ENCODE measurements around the gene C1orf56.

Gene C1orf56, protein sequence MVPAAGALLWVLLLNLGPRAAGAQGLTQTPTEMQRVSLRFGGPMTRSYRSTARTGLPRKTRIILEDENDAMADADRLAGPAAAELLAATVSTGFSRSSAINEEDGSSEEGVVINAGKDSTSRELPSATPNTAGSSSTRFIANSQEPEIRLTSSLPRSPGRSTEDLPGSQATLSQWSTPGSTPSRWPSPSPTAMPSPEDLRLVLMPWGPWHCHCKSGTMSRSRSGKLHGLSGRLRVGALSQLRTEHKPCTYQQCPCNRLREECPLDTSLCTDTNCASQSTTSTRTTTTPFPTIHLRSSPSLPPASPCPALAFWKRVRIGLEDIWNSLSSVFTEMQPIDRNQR

DNA sequence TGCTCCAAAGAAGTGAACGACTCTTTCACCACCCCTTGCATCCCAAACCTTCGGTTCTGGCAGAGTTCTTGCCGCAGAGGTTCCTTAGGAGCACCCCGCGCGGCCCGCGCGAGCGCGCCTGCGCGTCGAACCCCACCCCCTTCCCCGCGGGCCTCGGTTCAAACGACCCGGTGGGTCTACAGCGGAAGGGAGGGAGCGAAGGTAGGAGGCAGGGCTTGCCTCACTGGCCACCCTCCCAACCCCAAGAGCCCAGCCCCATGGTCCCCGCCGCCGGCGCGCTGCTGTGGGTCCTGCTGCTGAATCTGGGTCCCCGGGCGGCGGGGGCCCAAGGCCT is at the start of gene C1orf56:
Gene C1orf56 (plus strand): TSS at position 161 of the 334 bp plus-strand sequence. CDS start 97 bp downstream, at position 258.
- no peak for DNase-seq

DNA sequence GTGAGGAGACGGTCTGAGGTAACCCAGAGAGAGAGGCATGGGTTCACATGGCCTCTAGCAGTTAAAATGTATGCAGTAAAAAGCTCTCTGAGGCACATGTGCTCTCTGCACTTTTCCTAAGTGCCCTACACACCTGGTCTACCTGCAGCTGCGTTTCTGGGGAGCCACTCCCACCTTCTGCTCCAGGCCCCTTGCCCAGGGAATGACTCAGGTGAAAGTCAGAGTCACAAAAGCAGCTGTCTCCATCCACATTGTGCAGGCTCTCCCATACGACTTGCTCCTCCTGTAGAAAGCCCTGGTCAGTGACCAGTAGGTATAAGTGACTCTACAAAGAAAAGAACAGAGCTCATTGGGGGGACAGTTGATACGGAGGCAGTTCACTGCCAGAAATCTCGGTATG is 49.6 kb upstream of the C1orf56 start:
- no peak for DNase-seq

DNA sequence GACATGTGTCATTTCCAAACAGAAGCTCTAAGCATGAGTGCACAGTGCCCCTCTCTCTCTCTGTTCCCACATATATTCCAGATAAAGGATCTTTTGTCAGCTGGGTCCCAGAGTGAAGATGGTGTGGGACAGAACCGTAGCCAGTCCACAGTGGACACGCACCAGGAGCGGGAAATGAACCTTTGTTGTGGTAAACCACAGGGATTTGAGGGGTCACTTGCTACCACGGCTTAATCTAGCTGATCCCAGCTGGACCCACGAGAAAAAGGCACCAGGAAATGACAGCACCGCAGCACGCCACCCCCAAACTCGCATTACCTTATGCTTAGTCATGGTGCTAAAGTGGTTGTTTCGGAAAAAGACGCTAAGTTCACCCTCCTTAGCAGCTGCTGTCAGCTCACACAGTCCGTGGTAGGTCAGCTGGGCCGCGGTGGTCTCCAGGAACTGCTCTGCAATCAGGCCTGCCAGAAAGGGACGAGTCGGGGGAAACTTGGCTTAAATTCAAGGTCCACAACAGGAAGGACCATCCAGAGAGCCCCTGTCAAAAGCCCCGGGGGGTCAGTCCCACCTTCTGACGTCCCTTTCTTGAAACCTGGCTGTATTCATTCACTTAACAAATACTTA is 48.4 kb upstream of the C1orf56 start:
- peak; percentile 41 to 55 for DNase-seq

DNA sequence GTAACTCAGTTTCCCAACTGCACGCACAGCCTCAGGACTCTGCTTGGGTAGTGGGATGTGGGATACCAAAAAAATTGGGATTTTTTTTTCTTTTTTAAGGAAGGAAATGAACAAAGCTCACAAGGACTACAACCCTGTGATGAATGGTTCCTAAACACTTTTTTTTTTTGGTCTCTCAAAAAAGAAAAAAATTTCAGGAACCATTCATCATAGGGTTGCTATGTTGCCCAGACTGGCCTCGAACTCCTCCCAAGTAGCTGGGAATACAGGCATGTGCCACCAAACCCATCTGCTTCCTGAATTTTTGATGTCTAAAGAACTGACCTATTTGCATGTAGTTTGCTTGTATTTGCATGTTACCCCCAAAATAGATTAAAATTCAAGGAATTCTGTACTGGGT is 47.6 kb upstream of the C1orf56 start:
- peak in 1 of 2 donors; percentile 40 for DNase-seq

DNA sequence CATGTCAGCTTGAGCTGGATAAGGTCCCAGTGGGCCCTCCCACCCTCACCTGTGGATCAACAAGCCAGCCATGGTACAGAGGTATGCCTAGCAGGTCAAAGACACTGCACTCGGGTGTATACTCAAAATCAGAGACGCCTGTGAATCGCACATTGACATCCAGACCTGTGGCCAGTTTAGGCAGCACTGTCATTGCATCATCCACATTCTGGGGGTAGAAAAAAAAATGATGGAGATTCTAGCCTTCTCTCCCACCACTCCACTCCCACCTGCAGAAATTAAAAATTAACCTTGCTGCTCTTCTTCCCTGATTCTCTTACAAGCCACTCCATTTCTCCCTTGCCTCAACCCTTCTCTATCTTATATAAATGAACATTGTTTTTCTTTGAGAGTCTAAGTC is 47.1 kb upstream of the C1orf56 start:
- no peak for DNase-seq

DNA sequence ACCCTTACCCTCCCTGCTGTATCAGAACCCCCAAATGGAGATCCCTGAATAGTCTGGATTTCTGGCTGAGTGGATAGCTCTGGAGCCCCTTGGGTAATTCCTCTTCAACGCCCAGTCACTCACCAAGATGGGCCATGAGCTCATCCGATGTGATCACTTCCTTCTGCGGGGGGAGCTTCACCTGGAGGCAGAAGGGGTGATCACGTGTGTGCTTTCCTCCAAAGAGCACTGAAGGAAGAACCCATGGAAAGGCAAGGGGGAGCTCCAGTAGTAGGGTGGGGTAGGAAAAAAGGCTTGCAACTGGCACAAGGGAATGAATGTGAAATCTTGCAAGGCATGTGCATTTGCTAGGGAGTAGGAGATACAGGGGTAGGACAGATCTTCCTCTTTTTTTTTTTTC is 45.9 kb upstream of the C1orf56 start:
- DNase-seq, result peak; percentile 66 to 78

DNA sequence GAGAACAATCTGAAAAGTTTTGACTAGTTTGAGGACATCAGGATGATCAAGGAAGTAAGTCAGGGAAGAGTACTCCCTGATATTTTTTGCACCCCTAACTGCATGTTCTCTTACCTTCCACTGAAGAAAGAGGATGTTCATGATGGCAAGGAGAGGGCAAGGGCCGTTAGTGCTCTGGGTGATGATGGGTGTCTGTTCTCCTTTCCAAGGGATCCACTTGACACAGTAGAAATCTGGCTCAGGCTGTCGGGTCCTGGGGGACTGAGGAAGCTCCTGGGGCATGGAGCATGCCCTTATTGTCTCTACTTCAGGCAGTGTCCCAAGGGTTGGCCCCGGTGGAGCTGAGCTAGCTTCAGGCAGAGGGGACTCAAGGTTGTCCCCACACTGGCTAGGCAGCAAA is 45.5 kb upstream of the C1orf56 start:
- peak in 1 of 2 donors; percentile 24 for DNase-seq

DNA sequence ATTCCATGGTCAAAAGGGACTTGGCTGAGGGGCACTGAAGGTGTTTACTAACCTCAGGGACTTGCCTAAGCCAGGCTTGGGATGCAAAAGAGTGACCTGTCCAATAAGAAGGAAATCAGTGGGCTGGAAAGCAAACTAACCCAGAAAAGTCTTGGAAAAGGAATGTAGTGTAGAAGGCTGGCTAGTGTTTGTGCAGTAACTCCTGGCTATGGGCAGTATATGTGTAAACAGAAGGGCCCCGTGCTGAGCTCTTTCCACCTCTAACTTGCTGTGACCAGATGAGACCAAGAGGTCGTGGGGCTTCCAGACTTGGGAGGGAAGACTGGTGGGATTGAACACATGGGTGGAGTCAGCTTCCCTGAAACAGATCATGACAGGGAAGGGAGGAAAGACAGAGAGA is 44.9 kb upstream of the C1orf56 start:
- no peak for DNase-seq

DNA sequence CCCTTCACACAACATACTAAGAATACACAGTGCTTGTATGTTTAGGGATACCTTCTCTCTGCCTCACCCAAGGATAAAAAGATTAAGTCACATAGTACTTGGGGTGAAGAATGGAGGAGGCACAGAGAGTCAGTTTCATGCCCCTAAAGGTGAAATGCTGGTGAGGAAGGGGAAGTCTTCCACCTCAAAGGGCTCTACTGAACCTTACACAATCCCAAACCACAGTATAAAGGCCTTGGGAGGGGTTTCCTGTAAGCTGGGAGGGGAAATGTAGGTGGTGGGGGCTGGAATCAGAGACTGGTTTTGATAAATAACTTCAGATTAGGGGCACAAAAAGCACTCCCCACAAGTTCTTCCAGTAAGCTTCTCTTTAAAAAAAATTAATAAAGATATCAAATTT is 44.4 kb upstream of the C1orf56 start:
- DNase-seq, result no peak

DNA sequence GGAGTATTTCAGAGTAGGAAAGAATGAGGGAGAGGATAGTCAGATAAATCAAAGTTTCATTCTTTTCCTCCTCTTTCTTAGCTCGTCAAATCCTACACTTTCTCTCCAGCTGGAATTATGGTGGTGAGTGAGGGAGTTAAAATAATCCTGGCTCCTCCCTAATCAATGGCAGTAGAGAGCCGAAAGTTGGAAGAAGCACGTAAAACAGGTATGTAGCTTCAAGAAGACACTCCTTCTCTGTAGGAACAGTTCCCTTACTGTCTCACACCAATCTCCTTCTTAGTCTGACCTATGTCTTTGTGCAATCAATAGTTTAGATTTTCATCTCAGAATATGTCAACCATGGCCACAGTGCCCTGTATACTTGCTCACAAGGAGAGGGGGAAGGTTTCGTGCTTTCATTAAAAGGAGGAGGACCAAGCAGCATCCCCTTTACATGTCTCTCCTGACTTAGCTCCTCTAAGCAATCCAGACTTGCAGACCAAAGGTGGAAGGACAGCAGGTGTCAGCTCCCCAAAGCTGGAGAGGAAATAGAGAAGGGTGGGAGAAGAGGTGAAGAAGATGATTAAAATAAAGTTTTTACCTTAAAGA is 41.7 kb upstream of the C1orf56 start:
- DNase-seq, result no peak

DNA sequence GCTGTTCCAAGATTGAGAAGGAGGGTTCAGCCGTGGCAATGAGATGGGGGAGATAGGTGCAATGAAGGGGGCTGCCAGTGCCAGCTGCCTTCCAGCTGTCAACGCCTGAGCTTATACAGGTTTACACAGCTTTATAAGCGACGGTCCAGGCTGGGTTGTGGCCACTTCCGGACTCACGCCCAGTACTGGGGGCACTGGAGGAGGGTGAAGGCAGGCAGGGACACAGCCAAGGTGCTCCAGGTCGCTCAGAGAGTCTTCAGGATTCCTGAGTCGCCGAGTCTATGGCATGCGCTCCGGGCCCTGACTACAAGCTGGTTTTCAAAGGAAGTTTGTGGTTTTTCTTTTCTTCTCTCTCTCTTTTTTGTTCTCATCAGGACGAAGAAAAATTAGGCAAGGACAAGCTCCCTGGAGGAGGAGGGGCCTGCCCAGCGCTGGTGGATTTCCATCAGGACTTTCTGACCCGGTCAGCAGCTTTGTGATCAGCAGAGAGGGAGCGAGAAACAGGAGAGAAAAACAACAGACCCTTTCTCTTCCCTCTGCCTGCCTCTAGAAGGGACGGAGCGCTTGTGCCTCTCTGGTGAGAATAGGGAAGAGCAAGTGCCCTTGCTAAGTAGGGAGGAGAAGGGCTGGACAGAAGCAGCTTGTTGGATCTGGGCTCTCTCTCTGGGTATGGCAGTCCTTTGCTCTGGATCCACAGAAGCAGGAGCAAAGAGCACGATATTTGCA is 41.1 kb upstream of the C1orf56 start, which contains the start of gene MINDY1:
Gene MINDY1 (minus strand): TSS at position 576 of the 726 bp plus-strand sequence. CDS start 4,285 bp downstream, outside the sequence.
- DNase-seq, result peak; percentile 64 to 70

DNA sequence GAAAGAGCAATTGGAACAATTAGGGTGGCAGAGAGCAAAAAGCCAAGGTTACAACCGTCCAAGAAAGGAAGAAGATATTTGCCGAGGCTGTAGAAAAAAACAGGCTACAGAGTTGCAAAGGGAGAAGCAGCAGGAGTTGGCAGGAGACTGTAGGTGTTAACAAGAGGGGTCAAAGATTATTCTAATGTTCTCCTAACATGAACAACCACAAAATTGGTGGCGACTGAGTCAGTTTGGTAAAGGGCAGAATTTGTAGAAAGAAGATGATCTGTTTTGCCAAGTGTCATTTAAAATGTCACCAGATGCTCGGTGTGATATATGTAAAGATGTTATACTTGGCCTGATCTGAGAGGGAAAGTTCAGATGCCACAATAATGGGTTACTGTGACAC is 39.7 kb upstream of the C1orf56 start:
- no peak for DNase-seq

DNA sequence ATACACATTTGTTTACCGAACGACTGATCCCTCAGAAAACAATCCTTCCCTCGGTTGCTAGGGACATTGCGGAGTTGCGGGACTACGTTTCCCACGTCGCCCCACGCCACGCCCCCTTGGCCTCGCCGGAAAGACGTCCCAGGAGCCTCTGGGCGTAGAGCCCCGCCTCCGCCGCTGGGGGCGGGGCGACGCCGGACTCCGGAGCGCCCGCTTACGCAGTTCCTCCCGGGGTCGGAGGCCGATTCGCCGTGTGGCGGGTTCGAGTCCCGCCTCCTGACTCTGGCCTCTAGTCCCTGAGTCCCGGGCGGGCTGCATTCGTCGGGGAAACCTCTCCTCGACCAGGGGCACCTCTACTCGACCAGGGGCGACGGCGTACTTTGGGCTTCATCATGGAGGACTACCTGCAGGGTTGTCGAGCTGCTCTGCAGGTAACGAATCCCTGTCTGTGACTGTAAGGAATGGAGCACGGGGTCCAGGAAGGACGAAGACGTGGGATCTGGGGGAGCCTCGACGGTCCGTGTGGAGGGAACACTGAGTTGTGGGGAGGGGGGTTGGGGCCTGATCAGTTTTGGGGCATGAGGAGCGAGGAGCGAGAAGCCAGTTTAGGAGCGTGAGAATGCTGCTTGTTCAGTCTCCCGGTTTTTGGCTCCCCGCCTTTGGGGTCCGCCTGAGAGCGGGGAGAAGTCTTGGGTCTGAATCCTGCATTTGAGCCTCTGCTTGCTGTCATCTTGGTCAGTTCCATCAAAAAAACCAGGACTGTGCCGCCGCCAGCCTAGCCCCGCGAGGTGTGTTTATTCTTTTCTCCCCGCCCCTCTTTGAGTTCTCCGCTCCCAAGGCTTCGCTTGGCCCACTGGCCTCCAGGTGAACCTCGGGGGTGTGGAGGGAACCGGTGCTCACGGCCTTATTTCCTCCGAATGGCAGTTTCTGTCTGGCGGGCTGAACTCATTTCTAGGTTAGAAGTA is 39.0 kb upstream of the C1orf56 start, which contains the start of gene PRUNE1:
Gene PRUNE1 (plus strand): TSS at position 206 of the 962 bp plus-strand sequence. CDS start 184 bp downstream, at position 390.
- DNase-seq, result peak; percentile 95 to 98

DNA sequence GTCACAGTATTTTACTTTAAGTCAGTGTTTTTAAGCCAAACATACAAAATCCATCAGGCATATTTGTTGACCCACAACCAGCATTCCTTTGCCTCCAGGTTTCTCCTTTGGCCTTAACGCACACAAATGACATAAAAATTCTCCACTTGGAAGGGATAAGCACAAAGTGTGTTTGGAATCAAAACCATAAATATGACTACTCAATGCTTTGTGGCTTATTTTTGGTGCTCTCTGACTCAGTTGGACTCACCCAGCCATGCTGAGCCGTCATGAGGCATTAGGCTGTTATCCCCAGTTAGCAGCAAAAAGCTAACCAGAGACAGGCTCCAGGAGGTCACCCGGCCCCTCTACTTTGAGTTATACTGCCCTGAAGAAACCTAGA is 38.4 kb upstream of the C1orf56 start:
- DNase-seq, result no peak

DNA sequence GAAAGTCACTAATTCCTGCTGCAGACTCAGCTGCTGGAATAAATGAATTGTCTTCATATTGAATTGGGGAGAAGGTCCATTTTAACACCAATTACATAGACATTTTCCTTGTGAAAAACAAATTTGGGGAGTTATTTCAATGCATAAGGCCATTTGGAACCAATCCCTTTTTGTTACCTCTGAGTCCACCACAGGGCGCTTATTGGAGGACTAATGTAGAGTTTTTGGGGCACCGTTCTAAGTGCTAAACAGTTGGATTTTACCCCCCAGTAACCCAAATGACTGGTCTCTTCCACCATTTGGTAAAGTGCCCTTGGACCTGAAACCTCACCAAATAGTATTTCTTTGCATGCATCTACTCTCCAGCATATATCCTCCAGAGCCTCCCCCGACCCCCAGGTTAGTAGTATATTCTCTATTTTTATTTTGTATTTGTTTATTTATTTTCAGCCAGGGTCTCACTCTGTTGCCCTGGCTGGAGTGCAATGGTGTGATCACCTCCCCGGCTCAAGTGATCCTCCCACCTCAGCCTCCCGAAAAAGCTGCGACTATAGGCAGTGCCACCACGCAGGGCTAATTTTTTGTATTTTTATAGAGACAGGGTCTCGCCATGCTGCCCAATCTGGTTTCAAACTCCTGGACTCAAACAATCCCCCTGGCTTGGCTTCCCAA is 37.7 kb upstream of the C1orf56 start:
- no peak for DNase-seq

DNA sequence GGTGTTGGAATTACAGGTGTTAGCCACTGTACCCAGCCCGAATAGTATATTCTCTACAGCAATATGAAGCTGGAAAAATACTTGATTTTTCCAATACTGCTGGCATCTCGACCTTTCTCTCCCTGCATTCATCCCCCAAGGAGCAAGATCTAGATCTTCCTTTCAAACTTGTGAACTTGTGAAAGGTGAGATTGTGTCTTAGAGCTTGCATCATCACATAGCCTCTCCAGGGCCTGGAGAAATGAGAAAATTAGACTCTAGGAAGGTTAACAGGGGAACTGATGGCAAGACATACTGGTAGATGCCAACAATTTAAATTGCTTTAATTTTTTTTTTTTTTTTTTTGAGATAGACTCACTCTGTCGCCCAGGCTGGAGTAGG is 37.2 kb upstream of the C1orf56 start:
- DNase-seq, result no peak

DNA sequence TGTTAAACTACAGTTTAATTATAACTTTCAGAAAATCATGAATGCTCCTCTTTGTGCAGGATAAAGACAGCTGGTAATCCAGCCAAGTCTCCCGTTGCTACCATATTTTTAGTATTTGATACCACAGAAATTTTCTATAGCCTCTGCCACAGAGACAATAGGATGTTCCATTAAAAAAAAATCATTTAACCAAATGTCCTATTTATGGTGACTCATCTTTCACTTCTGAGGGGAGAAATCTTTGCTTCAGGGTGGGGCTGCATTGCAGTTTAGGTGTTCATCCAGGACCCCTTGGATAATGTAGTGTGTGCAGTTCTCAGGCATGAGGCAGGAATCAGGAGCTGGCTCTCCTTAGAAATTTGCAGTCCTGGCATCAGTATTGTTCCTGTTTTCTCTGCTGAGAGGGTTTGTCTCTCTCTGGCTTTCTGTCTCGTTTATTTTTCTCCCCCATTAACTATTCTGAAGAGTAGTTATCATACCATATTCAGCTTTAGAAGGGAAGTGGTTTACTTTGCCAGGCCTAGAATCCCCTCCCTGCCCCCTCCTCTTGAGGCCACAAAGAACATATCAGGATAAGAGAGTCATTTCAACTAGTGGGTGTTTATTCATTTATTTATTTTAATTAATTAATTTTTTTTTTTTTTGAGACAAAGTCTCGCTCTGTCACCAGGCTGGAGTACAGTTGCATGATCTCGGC is 36.2 kb upstream of the C1orf56 start:
- no peak for DNase-seq

DNA sequence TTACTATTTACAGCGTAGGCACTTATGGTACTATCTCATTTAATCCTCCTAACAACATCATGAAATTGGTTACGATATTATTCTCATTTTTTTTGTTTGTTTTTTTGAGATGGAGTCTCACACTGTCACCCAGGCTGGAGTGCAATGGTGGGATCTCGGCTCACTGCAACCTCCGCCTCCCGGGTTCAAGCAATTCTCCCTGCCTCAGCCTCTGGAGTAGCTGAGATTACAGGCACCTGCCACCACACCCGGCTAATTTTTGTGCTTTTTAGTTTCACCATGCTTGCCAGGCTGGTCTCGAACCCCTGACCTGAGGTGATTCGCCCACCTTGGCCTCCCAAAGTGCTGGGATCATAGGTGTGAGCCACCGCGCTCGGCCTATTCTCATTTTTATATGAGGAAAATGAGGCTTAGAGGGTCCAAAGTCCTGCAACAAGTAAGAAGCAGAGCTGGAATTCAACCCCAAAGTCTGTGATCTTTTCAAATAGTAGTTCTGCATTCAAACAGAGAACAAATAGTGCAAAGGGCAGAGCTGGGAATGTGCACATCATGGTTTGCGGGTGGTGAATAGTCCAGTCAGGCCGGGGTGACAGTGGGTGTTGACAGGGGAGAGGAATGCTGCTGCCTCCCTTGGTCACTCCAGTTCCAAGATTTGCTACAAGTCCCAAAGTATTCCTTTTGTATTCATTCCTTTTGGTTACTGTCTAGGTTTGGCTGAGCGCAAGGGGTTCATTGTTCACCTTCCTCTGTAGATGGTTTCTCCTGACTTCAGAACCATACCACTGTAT is 34.7 kb upstream of the C1orf56 start:
- no peak for DNase-seq

DNA sequence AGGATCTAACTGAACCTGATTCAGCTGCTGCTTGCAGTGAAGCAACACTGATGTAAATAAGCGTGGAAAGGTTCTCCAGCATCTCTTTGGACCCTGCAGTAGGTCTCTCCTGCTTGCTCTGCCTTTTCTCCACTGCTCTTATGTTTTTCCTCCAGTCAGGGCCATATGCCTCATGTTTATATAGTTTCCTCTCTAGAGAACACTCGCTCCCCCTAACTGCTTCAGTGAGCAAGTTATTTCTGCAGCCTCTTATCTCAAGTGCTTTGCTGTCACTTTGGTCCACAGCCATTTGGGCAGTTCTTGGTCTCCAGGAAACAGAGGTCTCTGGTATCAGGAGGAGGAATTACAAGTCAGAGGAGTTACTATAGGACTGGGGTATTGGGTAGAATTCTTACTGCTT is 34.0 kb upstream of the C1orf56 start:
- no peak for DNase-seq

DNA sequence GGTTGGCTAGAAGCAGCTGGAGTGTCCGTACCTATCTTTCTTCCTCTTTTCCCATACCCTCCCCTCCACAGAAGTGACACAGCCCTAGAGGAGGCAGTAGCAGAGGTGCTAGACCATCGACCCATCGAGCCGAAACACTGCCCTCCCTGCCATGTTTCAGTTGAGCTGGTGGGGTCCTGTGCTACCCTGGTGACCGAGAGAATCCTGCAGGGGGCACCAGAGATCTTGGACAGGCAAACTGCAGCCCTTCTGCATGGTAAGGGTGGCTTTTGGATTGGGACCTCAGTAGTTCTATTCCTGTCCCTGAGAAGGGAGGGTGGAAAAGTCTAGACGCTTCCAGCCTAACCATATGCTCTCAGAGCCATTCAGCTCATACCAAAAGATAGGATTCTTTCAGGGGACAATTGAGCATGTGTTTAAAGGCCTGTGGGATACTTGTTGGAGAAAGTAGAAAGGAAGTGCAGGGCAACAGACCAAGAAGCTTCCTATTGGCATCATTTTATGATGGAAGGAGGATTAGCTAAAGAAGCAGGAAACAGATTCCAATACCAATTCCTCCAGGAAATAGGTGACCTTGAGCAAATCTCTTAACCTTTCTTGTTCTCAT is 22.9 kb upstream of the C1orf56 start:
- peak; percentile 64 to 90 for DNase-seq
